Neural progenitor cell (in vitro differentiated cells): ENCODE data around the gene CCDC78. TPM values are rescaled to one million over a fixed set of nuclear protein-coding genes. Genes with fewer than 3 reads are reported as not detected.

Experiments
- DNase-seq: peaks from one replicate; pipeline ENCODE4 v3.0.0-alpha.2; 2016; ENCODE audit warnings: low spot score
- H2AFZ ChIP-seq: fragments of 200-600 bp; sonication (generic); replicated peaks from 2 replicates; pipeline ENCODE4 v1.6.1; 2016; ENCODE audit warnings: antibody characterized with exemption
- H3F3A ChIP-seq: fragments of 200-600 bp; sonication (generic); 2 replicates; pipeline ENCODE4 v1.6.1; 2016; ENCODE audit warnings: antibody characterized with exemption, low read depth
- H3K27ac ChIP-seq: fragments of 200-600 bp; sonication (generic); 2 replicates; pipeline ENCODE4 v1.5.1; 2016; ENCODE audit warnings: mild to moderate bottlenecking
- H3K27me3 ChIP-seq: fragments of 200-600 bp; sonication (generic); 2 replicates; pipeline ENCODE4 v1.6.1; 2016; ENCODE audit warnings: mild to moderate bottlenecking, moderate library complexity
- H3K36me3 ChIP-seq: fragments of 200-600 bp; sonication (generic); 2 replicates; pipeline ENCODE4 v1.5.1; 2016
- H3K4me1 ChIP-seq: fragments of 200-600 bp; sonication (generic); 2 replicates; pipeline ENCODE4 v1.6.1; 2016; ENCODE audit warnings: mixed run types
- H3K4me2 ChIP-seq: fragments of 200-600 bp; sonication (generic); 2 replicates; pipeline ENCODE4 v1.6.1; 2016
- H3K4me3 ChIP-seq: fragments of 200-600 bp; sonication (generic); 2 replicates; pipeline ENCODE4 v1.5.1; 2016
- H3K79me2 ChIP-seq: fragments of 200-600 bp; sonication (generic); 2 replicates; pipeline ENCODE4 v1.6.1; 2016; ENCODE audit warnings: low read depth
- H3K9ac ChIP-seq: fragments of 200-600 bp; sonication (generic); 2 replicates; pipeline ENCODE4 v1.6.1; 2016
- H3K9me3 ChIP-seq: fragments of 200-600 bp; sonication (generic); 2 replicates; pipeline ENCODE4 v1.5.1; 2016; ENCODE audit warnings: low read depth
- H4K20me1 ChIP-seq: fragments of 200-600 bp; sonication (generic); 2 replicates; pipeline ENCODE4 v1.6.1; 2016; ENCODE audit warnings: low read depth
- H3K27ac Mint-ChIP-seq: 3 replicates; pipeline ENCODE4 v1.8.0; 2021; ENCODE audit warnings: mixed read lengths
- H3K27me3 Mint-ChIP-seq: 2 replicates; pipeline ENCODE4 v1.8.0; 2022; ENCODE audit warnings: low read depth, mild to moderate bottlenecking, inconsistent platforms, moderate library complexity, mixed read lengths; ENCODE audit not compliant: insufficient read depth
- H3K36me3 Mint-ChIP-seq: 3 replicates; pipeline ENCODE4 v1.8.0; 2021; ENCODE audit warnings: mixed read lengths
- H3K4me1 Mint-ChIP-seq: 3 replicates; pipeline ENCODE4 v1.8.0; 2021; ENCODE audit warnings: mixed read lengths
- H3K4me3 Mint-ChIP-seq: 3 replicates; pipeline ENCODE4 v1.8.0; 2021; ENCODE audit warnings: mild to moderate bottlenecking, moderate library complexity, mixed read lengths
- H3K9me3 Mint-ChIP-seq: 3 replicates; pipeline ENCODE4 v1.8.0; 2020; ENCODE audit warnings: mixed read lengths
- CTCF ChIP-seq: fragments of 200-600 bp; sonication (generic); IDR thresholded peaks from 2 replicates; pipeline ENCODE4 v1.5.1; 2017; ENCODE audit warnings: antibody characterized with exemption, mild to moderate bottlenecking
- EZH2 ChIP-seq: fragments of 200-600 bp; sonication (generic); IDR thresholded peaks from 2 replicates; pipeline ENCODE4 v1.6.1; 2017; ENCODE audit warnings: antibody characterized with exemption, mild to moderate bottlenecking, moderate library complexity
- EZH2phosphoT487 ChIP-seq: fragments of 200-600 bp; sonication (generic); IDR thresholded peaks from 2 replicates; pipeline ENCODE4 v1.6.1; 2017; ENCODE audit warnings: antibody characterized with exemption
- total RNA-seq: library from RNA; depleted of rRNA; stranded (reverse); fragments of >200 nt; gene quantifications from 2 replicates; pipeline ENCODE4 v1.2.3, GENCODE V29; 2015; ENCODE audit warnings: low replicate concordance

Gene CCDC78
- total RNA-seq, 1 donor from 2014 or later = 0.67 TPM

GRCh38 chr16:734981-735881 is 9.0 kb upstream of the CCDC78 start:
- H3K4me2 ChIP-seq = no peak overlapping the region
- no peaks in the 10 kb centered on the region for H3K27me3 ChIP-seq
- no peaks in the 10 kb centered on the region for H3F3A ChIP-seq
- H3K4me1 ChIP-seq = peaks cover 5% of the 10 kb centered on the region
- peaks cover 6% of the 10 kb centered on the region for H3K79me2 ChIP-seq
- no peaks in the 10 kb centered on the region for H3K9me3 ChIP-seq
- Mint-ChIP-seq H3K9me3 (no peaks in the 10 kb centered on the region), H3K4me1 (peaks cover 8% of the 10 kb centered on the region), H3K4me3 (no peak overlapping the region), H3K27ac (no peak overlapping the region), H3K36me3 (peaks cover 5% of the 10 kb centered on the region), H3K27me3 (peaks cover 2% of the 10 kb centered on the region)
- H3K36me3 ChIP-seq = no peaks in the 10 kb centered on the region
- no peak for DNase-seq
- no peak overlapping the region for H2AFZ ChIP-seq
- TF ChIP-seq CTCF (no peak), EZH2phosphoT487 (no peak), EZH2 (no peak)
- no peak overlapping the region for H3K27ac ChIP-seq
- H3K9ac ChIP-seq = no peak overlapping the region
- H3K4me3 ChIP-seq = no peak overlapping the region
- no peaks in the 10 kb centered on the region for H4K20me1 ChIP-seq

- peaks cover 2% of the 10 kb centered on the region for H4K20me1 ChIP-seq
- peaks cover 2% of the 10 kb centered on the region for H3F3A ChIP-seq
- no peak overlapping the region for H3K4me3 ChIP-seq
- no peaks in the 10 kb centered on the region for H3K36me3 ChIP-seq
- no peak for DNase-seq
- H3K27me3 ChIP-seq = peaks cover 2% of the 10 kb centered on the region
- TF ChIP-seq EZH2 (no peak), CTCF (no peak), EZH2phosphoT487 (no peak)
- H3K36me3 Mint-ChIP-seq = peaks cover 5% of the 10 kb centered on the region
- H3K4me1 ChIP-seq = no peaks in the 10 kb centered on the region
- H3K79me2 ChIP-seq = no peaks in the 10 kb centered on the region
- no peak overlapping the region for H3K27ac Mint-ChIP-seq
- peaks cover 4% of the 10 kb centered on the region for H3K4me1 Mint-ChIP-seq
- no peak overlapping the region for H3K4me3 Mint-ChIP-seq
- H3K27me3 Mint-ChIP-seq = no peaks in the 10 kb centered on the region
- H2AFZ ChIP-seq = no peak overlapping the region
- H3K9me3 ChIP-seq = no peaks in the 10 kb centered on the region
- no peak overlapping the region for H3K9ac ChIP-seq
- no peak overlapping the region for H3K4me2 ChIP-seq
- no peak overlapping the region for H3K27ac ChIP-seq
- no peaks in the 10 kb centered on the region for H3K9me3 Mint-ChIP-seq
Observed at GRCh38 chr16:734208-734980, 8.2 kb upstream of the CCDC78 start.

GRCh38 chr16:733382-734207 is 7.4 kb upstream of the CCDC78 start:
- Histone ChIP-seq H3K9me3 (no peaks in the 10 kb centered on the region), H3K27ac (no peak overlapping the region), H3K27me3 (peaks cover 10% of the 10 kb centered on the region), H3K36me3 (no peaks in the 10 kb centered on the region), H3K79me2 (no peaks in the 10 kb centered on the region), H2AFZ (no peak overlapping the region), H4K20me1 (peaks cover 4% of the 10 kb centered on the region), H3K4me2 (no peak overlapping the region), H3K4me1 (no peaks in the 10 kb centered on the region), H3K4me3 (no peak overlapping the region), H3K9ac (no peak overlapping the region), H3F3A (peaks cover 8% of the 10 kb centered on the region)
- DNase-seq = peak; percentile 35
- Mint-ChIP-seq H3K4me1 (no peaks in the 10 kb centered on the region), H3K27ac (no peak overlapping the region), H3K9me3 (no peaks in the 10 kb centered on the region), H3K4me3 (no peak overlapping the region), H3K27me3 (no peaks in the 10 kb centered on the region), H3K36me3 (peaks cover 5% of the 10 kb centered on the region)
- TF ChIP-seq CTCF = peak; percentile 38
- TF ChIP-seq EZH2 = no peak
- no peak for TF ChIP-seq EZH2phosphoT487
